ENCODE measurements around the gene EDN1.

DNA sequence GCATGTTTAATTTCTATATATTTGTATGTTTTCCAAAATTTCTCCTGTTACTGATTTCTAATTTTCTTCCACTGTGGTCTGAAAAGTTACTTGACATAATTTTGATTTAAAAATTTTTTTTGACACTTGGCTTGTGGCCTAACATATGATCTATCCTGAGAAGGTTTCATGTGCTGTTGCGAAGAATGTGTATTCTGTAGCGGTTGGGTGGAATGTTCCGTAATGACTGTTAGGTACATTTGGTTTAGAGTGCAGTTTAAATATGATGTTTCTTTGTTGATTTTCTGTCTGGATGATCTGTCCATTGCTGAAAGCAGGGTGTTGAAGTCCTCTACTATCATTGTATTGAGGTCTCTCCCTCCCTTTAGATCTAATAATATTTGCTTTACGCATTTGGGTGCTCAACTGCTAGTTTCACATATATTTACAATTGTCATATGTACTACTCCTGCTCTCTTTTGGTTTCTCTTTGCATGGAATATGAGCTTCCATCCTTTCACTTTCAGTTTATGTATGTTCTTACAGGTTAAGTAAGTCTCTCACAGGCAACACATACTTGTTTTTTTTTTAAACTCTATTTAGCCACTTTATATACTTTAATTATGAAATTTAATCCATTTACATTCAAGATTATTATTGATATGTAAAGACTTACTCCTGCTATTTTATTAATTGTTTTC is 19.5 kb upstream of the EDN1 start:
- TF ChIP-seq POLR2AphosphoS5 (IDR thresholded peaks at IDR 0.05; ENCODE audit: borderline replicate concordance, low read depth, low read length) (no peak), EZH2 (IDR thresholded peaks at IDR 0.05) (no peak)

Measured in SK-N-MC (cell line).